Activated CD8-positive, alpha-beta T cell treated with anti-CD3 and anti-CD28 coated beads, Interleukin-2, amount 10 ng/mL, durations not matched to agents 7 days and 5 days (primary cell): ENCODE results near the gene SPAG9. TPM values are rescaled to one million over a fixed set of nuclear protein-coding genes. Genes with fewer than 3 reads are reported as not detected.
"Not testable (repeated sequence)": the region's sequence is repeated elsewhere in the genome, so short reads cannot be mapped to it uniquely, and the experiment has no call there.

Experiments
- ATAC-seq: fragments of 150-1000 bp; cut with Tn5 transposase; one replicate; pipeline ENCODE4 v1.10.0; 2021; ENCODE audit warnings: moderate library complexity
- CTCF ChIA-PET: fragments of 350-600 bp; sonication (Branson Sonifier 250); formaldehyde crosslinking; loops from one replicate; lab custom pipeline; 2021; ENCODE audit warnings: antibody characterized with exemption; lab: Charles Lee
- POLR2A ChIA-PET: fragments of 350-600 bp; sonication (Branson Sonifier 250); formaldehyde crosslinking; loops from one replicate; lab custom pipeline; 2021; ENCODE audit warnings: antibody characterized with exemption; lab: Charles Lee
- DNase-seq: peaks from one replicate; pipeline ENCODE4 v3.0.0-alpha.2; 2020
- H3K27ac Mint-ChIP-seq: one replicate; pipeline ENCODE4 v1.8.0; 2021; ENCODE audit warnings: mild to moderate bottlenecking, mixed read lengths
- H3K27me3 Mint-ChIP-seq: one replicate; pipeline ENCODE4 v1.8.0; 2021; ENCODE audit warnings: low read depth, mixed read lengths
- H3K36me3 Mint-ChIP-seq: one replicate; pipeline ENCODE4 v1.8.0; 2021; ENCODE audit warnings: low read depth, mixed read lengths
- H3K4me1 Mint-ChIP-seq: one replicate; pipeline ENCODE4 v1.8.0; 2021; ENCODE audit warnings: low read depth, mixed read lengths
- H3K4me3 Mint-ChIP-seq: one replicate; pipeline ENCODE4 v1.8.0; 2021; ENCODE audit warnings: mild to moderate bottlenecking, mixed read lengths
- H3K9me3 Mint-ChIP-seq: one replicate; pipeline ENCODE4 v1.8.0; 2022; ENCODE audit warnings: mixed read lengths; ENCODE audit not compliant: insufficient read depth
- total RNA-seq, 2 experiments: library from RNA; stranded (reverse); gene quantifications; one replicate each; pipeline ENCODE4 v1.2.3, GENCODE V29; 2021

SPAG9 gene
- total RNA-seq, 2 experiments from 2014 or later, result 39.2 to 42.1 TPM

DNA sequence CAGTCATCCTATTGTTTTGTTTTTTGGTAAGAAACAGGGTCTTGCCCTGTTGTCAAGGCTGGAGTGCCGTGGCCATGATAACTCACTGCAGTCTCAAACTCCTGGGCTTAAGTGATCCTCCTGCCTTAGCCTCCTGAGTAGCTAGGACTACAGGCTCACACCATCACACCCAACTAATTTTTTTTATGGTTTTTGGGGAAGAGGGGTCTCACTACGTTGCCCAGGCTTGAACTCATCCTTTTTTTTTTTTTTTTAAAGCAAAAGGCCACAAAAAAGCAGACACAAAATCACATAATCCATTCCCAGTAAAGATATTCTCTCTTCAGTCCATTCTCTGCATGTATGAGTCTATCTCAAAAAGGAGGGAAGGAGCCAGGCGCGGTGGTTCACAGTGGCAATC, 5.5 kb downstream of the SPAG9 start:
- POLR2A ChIA-PET, result no interaction called here
- no peak overlapping the region for H3K27ac Mint-ChIP-seq
- H3K4me3 Mint-ChIP-seq, result no peak overlapping the region
- peaks cover 4% of the 10 kb centered on the region for H3K36me3 Mint-ChIP-seq
- H3K27me3 Mint-ChIP-seq, result no peaks in the 10 kb centered on the region
- DNase-seq (no peak), ATAC-seq (no peak)
- H3K9me3 Mint-ChIP-seq, result no peaks in the 10 kb centered on the region
- CTCF ChIA-PET, result interaction anchor here (1.0 kb wide), 2 partner anchors 20 to 37 kb away, joined by 3 read pairs; no protein-coding TSS in a partner anchor
- H3K4me1 Mint-ChIP-seq, result peaks cover 40% of the 10 kb centered on the region

DNA sequence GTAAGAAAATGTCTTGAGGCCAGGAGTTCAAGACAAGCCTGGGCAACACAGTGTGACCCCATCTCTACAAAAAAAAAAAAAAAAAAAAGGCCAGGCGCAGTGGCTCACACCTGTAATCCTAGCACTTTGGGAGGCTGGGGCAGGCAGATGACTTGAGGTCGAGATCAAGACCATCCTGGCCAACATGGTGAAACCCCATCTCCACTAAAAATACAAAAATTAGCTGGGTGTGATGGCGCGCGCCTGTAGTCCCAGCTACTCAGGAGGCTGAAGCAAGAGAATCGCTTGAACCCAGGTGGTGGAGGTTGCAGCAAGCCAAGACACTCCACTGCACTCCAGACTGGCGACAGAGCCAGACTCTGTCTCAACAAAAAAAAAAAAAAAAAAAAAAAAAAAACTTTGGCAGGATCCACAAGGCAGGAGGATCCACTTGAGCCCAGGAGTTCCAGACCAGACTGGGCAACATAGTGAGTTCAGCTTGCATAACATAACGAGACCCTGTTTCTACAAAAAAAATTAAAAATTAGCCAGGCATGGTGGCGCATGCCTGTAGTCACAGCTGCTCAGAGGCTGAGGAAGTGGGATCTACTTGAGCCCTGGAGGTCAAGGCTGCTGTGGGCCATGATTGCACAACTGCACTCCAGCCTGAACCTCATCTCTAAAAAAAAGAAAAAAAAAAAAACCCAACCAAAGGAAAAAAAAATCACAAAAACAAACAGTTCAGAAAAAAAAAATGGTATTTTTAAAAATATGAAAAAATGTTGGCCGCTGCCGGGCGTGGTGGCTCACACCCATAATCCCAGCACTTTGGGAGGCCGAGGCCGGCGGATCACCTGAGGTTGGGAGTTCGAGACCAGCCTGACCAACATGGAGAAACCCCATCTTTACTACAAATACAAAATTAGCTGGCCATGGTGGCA, 8.1 kb downstream of the SPAG9 start:
- H3K27me3 Mint-ChIP-seq, H3K4me3 Mint-ChIP-seq, H3K9me3 Mint-ChIP-seq, H3K36me3 Mint-ChIP-seq, DNase-seq, ATAC-seq, CTCF ChIA-PET, H3K27ac Mint-ChIP-seq: not testable (repeated sequence)
- H3K4me1 Mint-ChIP-seq, result peaks cover 20% of the 10 kb centered on the region
- POLR2A ChIA-PET, result interaction anchor here (0.6 kb wide), 1 partner anchor 38 kb away, joined by 3 read pairs; no protein-coding TSS in a partner anchor

DNA sequence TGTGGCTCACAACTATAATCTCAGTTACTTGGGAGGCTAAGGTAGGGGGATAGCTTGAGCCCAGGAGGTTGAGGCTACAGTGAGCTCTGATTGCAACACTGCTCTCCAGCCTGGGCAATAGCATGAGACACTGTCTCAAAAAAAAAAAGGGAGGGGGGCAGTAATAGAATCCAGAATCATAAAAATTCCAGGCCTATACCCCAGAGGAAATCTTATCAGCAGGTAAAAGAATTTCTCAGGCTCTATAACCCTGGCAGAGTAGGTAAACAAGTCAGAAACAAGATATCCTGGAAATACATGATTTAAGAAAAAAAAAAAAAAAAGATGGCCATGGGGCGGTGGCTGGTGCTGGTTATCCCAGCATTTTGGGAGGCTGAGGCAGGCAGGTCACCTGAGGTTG, 12.9 kb downstream of the SPAG9 start:
- ChIA-PET CTCF (no interaction called here), POLR2A (no interaction called here)
- H3K36me3 Mint-ChIP-seq, result peaks cover 4% of the 10 kb centered on the region
- H3K4me1 Mint-ChIP-seq, result peaks cover 3% of the 10 kb centered on the region
- no peak for ATAC-seq
- no peak overlapping the region for H3K4me3 Mint-ChIP-seq
- H3K27ac Mint-ChIP-seq, result no peak overlapping the region
- no peaks in the 10 kb centered on the region for H3K9me3 Mint-ChIP-seq
- DNase-seq, result no peak
- no peaks in the 10 kb centered on the region for H3K27me3 Mint-ChIP-seq

GRCh38 chr17:51103451-51103850, 17.2 kb downstream of the SPAG9 start:
- H3K4me1 Mint-ChIP-seq, result peaks cover 3% of the 10 kb centered on the region
- ATAC-seq, result no peak
- DNase-seq, result no peak
- no peak overlapping the region for H3K4me3 Mint-ChIP-seq
- no peaks in the 10 kb centered on the region for H3K9me3 Mint-ChIP-seq
- no peaks in the 10 kb centered on the region for H3K27me3 Mint-ChIP-seq
- CTCF ChIA-PET, result interaction anchor here (0.6 kb wide), 1 partner anchor 79 kb away, joined by 4 read pairs; no protein-coding TSS in a partner anchor
- H3K36me3 Mint-ChIP-seq, result no peaks in the 10 kb centered on the region
- H3K27ac Mint-ChIP-seq, result no peak overlapping the region
- POLR2A ChIA-PET, result no interaction called here

DNA sequence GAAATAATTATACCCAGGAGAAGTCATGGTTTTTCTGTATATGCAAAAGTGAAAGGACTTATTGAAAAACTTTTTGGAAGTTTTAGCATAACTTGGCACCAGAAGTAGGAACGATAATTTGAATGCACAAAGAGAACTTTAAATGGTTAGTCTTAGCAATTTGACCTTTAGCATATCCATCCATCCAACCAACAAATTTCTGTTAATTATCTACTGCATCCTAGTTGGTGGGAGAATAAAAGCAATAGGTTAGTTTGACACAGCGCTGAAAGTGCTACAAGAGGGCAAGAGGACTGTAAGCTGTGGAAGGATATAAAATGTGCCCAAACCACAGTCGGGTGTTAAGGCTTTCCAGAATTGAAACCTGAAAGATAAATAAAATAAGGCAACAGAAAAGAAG, 17.6 kb downstream of the SPAG9 start:
- POLR2A ChIA-PET, result no interaction called here
- no peaks in the 10 kb centered on the region for H3K36me3 Mint-ChIP-seq

GRCh38 chr17:51097708-51098446, 22.8 kb downstream of the SPAG9 start:
- no peak overlapping the region for H3K4me3 Mint-ChIP-seq
- peaks cover 22% of the 10 kb centered on the region for H3K4me1 Mint-ChIP-seq
- DNase-seq, result no peak
- no peaks in the 10 kb centered on the region for H3K9me3 Mint-ChIP-seq
- no peak overlapping the region for H3K27ac Mint-ChIP-seq
- POLR2A ChIA-PET, result interaction anchor here (1.3 kb wide), 1 partner anchor 22 kb away, joined by 3 read pairs; no protein-coding TSS in a partner anchor
- peaks cover 2% of the 10 kb centered on the region for H3K36me3 Mint-ChIP-seq
- CTCF ChIA-PET, result interaction anchor here (1.2 kb wide), 1 partner anchor 96 kb away, joined by 3 read pairs; no protein-coding TSS in a partner anchor
- no peaks in the 10 kb centered on the region for H3K27me3 Mint-ChIP-seq
- no peak for ATAC-seq

More for the DNA sequence above, 17.6 kb downstream of the SPAG9 start:
- CTCF ChIA-PET, result interaction anchor here (0.6 to 1.0 kb wide), 2 partner anchors 17 to 79 kb away, joined by 3 to 4 read pairs; no protein-coding TSS in a partner anchor
- Mint-ChIP-seq H3K4me3 (no peak overlapping the region), H3K9me3 (no peaks in the 10 kb centered on the region), H3K27me3 (no peaks in the 10 kb centered on the region), H3K4me1 (peaks cover 4% of the 10 kb centered on the region), H3K27ac (no peak overlapping the region)
- ATAC-seq, result no peak
- DNase-seq, result no peak

DNA sequence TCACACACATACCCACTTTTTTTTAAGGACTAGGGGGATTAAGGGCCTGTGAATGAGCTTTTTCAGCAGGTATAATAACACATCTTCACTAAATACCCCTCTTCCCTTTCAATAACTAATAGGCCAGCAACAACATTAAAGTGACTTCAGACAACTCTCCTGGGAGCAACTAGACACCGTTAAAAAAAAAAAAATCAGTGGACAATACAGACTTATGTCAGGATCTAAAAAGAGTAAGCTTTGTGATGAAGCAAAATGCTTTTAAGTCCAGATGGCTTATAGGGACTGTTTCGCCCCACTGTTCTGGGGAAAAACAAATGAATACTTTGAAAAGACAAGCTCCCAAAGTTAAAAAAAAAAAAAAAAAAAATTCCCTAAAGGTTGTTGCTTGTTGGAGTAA, 29.0 kb downstream of the SPAG9 start:
- Mint-ChIP-seq H3K4me3 (no peak overlapping the region), H3K27me3 (no peaks in the 10 kb centered on the region), H3K9me3 (no peaks in the 10 kb centered on the region), H3K4me1 (peaks cover 20% of the 10 kb centered on the region), H3K27ac (no peak overlapping the region), H3K36me3 (no peaks in the 10 kb centered on the region)
- ATAC-seq (no peak), DNase-seq (no peak)
- ChIA-PET POLR2A (interaction anchor here (0.6 kb wide), 1 partner anchor 10 kb away, joined by 3 read pairs; no protein-coding TSS in a partner anchor), CTCF (interaction anchor here (1.6 kb wide), 1 partner anchor 91 kb away, joined by 4 read pairs; no protein-coding TSS in a partner anchor)

- H3K27ac Mint-ChIP-seq, H3K4me3 Mint-ChIP-seq: not testable (repeated sequence)
Observed at GRCh38 chr17:51088868-51089267, 31.8 kb downstream of the SPAG9 start.

GRCh38 chr17:51088287-51088686, 32.4 kb downstream of the SPAG9 start:
- Mint-ChIP-seq H3K36me3 (no peaks in the 10 kb centered on the region), H3K27ac (no peak overlapping the region), H3K4me1 (peaks cover 4% of the 10 kb centered on the region), H3K9me3 (no peaks in the 10 kb centered on the region), H3K27me3 (no peaks in the 10 kb centered on the region), H3K4me3 (no peak overlapping the region)
- POLR2A ChIA-PET, result no interaction called here
- ATAC-seq, result no peak
- DNase-seq, result no peak
- CTCF ChIA-PET, result no interaction called here

More at GRCh38 chr17:51088868-51089267, 31.8 kb downstream of the SPAG9 start:
- CTCF ChIA-PET, H3K36me3 Mint-ChIP-seq, DNase-seq, POLR2A ChIA-PET, H3K9me3 Mint-ChIP-seq, H3K4me1 Mint-ChIP-seq, H3K27me3 Mint-ChIP-seq, ATAC-seq: not testable (repeated sequence)

DNA sequence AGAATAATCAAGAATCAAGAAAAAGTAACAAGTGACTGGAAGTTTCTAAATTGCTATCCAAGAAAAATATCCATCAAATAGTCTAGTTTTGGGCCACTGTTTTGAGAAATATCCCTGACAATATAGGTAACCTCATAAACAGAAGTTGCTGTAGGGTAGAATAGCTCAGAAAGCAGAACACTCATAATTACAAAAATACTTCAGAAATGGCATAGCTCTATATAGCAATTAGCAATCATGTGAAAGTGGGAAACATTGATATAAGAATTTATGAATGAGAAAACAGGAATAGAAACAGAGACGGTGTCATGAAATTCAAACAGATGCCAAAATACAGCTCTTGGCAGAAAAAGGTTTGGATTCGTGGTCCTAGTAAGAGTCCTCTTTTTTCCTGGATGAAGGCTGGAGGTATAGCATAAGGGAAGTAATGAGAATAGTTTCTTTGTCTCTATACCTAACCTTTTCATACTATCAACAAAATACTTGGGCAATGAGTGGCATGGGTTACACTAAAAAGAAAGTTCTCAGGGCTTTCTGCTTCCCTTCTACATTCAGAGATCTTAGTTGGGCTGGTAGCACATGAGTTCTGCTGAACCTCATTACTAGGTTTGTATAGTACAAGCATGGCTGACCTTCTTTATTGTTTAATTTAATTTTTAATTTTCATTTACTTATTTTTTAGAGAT, 33.5 kb downstream of the SPAG9 start:
- Mint-ChIP-seq H3K9me3 (no peaks in the 10 kb centered on the region), H3K4me3 (no peak overlapping the region), H3K27me3 (no peaks in the 10 kb centered on the region), H3K4me1 (peaks cover 4% of the 10 kb centered on the region), H3K36me3 (no peaks in the 10 kb centered on the region), H3K27ac (no peak overlapping the region)
- DNase-seq, result no peak
- ATAC-seq, result no peak
- ChIA-PET POLR2A (interaction anchor here (1.1 to 1.6 kb wide), 2 partner anchors 19 to 33 kb away, joined by 3 to 4 read pairs; no protein-coding TSS in a partner anchor), CTCF (interaction anchor here (1.8 kb wide), 1 partner anchor 30 kb away, joined by 5 read pairs; no protein-coding TSS in a partner anchor)
